ENCODE measurements around the gene APPBP2.
"Not testable (repeated sequence)": the region's sequence is repeated elsewhere in the genome, so short reads cannot be mapped to it uniquely, and the experiment has no call there.

Gene APPBP2

DNA sequence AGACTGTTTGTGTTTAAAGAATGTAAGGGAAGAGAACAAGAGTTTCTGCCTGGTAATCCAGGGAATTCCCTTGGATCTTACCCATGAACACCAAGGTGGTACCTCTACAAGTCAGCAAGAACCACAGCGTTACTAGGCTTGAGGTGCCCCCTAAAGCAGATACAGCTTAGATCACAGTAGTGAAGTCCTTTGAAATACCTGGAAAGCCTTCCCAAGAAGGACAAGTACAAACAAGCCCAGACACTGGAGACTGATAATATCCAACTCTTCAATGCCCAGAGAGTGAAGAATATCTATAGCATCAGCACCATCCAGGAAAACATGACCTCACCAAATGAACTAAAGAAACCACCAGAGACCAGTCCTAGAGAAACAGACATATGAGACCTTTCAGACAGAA is 3.8 kb upstream of the APPBP2 start:
- no peak for DNase-seq

DNA sequence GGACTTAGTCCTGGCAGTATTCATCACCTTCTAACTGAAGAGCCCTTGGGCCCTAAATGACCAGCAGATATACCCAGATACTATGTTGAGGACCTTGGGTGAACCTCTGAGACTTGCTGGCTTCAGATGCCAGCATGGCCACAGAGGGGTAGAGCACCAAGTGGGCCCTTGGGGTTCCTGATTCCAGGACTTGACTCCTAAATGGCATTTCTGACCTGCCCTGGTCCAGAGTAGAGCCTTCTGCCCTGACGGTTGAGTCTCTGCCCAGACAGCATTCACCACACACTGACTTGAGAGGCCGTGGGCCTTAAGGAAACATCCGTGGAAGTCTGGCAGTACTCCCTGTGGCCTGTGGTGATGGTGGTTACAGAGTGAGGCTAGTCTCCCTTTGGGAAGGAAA is 2.8 kb upstream of the APPBP2 start:
- DNase-seq, result no peak

DNA sequence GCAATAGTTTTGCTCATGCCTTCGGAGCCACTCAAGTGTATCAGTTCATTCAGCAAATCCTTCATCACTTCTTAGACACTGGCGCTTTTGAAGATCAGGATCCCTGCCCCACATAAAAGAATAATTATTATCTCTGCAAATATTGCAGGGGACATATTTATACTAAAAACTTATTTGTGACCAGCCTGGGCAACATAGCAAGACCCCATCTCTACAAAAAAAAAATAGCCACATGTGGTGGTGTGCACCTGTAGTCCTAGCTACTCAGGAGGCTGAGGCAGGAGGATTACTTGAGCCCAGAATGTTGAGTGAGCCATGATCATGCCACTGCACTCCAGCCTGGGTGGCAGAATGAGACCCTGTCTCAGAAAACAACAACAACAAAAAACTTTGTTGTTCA is 1.7 kb upstream of the APPBP2 start:
- DNase-seq, result no peak

DNA sequence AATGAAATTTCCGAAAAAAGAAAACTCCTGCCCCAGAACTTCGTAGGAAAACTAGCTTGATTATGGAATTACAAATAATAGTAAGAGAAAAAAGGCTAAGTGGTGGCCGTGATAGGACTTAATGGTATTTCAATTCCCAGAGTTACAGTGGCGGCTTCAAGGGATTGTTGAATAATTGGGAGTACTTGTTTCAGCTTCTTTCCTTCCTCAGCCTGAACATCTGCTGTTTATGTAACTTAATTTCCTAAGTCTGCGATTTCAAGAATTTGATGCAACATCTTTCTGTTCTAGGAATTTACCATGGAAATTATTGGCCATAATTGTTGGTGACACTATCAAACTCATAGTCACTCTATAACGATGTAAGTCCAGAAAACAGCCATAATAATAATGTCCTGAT is 684 bp upstream of the APPBP2 start:
- no peak for DNase-seq

DNA sequence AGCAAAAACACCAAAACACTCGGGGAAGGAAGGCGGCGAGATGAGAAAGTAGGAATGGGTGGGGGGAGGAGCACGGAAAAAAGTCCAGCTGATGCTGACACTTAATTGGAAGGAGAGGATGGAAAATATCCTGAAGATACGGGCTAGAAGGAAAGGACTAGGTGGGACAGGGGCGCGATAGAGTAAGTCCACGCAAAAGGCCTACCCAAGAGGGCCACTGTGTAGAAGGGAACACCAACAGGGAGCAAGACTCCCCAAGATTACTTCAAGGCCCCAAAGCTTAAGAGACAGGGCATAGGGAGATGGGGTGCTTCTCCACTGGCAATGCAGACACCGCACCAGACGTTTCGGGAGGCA is 736 bp downstream of the APPBP2 start:
- no peak for DNase-seq

DNA sequence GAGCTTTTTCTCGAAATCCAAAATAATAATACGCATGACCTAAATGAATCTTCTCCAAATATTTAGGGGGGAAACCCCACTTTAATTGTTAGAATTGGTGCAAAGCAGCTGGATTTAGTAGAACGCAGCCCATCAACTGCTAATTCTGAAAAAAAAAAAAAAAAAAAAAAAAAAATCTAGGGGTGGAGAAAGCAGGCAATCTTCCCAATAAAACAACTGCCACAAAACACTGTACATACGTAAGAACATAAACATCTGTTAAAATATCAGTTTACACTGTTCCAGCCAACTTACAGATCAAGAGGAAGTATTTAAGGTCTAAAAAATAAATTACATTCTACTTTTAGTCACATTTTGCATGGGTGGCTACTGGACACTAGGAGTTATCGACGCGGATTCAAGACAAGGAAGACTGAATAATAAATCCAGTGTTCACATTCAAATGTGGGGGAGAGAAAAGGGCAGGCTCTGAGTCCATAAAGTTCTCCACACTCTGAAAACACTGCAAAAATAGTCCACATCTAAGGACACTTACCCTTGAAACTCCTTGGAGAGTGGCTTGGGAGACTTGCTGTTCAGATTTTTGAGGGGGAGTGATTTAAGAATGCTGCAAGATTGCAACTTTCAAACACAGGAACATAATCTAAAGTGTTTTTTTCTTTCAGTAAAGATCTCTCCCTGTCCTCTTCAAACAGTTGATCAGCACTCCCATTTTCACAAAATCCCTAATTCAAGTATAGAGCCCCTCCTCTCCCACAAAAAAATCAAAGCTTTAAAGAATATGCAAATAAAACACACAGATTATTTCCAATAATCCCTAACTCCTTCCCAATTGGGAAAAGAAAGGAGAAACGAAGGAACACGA is 1.3 kb downstream of the APPBP2 start:
- no peak for DNase-seq

DNA sequence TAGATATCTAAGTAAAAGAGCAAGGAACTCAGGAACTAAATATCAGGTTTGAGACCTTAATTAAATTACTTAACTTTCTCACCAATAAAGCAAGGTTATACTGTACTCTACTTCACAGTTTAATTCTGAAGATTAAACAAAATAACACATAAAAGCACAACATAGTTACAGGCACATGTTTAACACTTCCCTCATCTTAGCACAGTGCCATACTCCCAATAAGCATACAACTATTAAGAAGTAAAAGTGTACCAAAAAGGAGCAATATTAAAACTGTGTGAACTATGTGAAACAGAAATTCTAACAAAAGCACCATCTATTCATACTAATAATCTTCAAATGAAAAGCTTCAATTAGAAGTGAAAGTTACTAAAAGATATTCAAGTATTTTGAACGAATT is 2.2 kb downstream of the APPBP2 start:
- no peak for DNase-seq

DNA sequence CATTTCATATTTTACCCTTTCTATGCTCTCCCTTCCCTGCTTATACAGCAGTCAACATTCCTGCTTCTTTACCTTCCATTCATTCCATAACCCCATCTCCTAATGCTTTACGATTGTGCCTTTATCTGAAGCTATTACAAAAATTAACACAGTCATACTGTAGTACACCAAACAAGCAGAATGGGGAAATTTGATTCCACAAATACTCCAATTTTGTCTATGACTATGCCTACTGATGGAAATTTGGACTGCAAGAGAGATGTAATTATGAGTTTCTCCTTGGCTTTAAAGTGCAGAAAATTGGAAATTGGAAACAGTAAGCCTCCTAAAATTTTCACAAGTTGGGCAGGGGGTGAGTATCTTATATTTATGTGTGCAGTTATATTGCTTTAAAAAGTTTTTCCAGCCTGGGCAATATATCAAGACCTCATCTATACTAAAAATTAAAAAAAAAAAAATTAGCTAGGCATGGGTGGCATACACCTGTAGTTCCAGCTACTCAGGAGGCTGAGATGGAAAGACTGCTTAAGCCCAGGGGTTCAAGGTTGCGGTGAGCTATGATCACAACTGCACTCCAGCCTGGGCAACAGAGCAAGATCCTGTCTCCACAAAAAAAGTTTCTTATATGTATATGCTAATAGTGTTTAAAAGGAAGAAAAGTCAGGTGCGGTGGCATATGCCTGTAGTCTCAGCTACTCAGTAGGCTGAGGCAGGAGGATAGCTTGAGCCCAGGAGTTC is 3.0 kb downstream of the APPBP2 start:
- no peak for DNase-seq

DNA sequence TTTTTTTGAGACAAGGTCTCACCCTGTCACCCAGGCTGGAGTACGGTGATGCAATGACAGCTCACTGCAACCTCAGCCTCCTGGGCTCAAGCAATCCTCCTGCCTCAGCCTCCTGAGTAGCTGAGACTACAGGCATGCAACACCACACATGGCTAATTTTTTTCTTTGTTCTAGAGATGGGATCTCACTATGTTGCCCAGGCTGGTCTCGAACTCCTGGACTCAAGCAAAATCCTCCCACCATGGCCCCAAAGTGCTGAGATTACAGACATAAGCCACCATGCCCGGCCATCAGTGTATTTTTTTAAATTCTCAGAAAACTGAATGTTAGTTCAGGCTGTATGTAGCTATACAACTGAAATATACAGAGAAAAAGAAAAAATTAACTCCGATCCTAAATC is 6.2 kb downstream of the APPBP2 start:
- DNase-seq, result no peak

DNA sequence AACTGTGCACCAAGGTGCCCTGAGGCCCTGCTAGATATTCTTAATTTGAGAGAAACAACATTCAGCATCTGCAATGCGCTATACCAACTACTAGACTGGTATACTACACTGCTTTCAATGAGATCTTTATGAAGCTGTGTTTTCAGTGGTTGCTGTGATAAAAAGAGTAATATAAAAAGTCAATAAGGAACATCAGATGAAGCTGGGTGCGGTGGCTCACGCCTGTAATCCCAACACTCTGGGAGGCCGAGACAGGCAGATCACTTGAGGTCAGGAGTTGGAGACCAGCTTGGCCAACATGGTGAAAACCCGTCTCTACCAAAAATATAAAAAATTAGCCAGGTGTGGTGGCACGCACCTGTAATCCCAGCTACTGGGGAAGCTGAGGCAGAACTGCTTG is 10.4 kb downstream of the APPBP2 start:
- not testable (repeated sequence) for DNase-seq

DNA sequence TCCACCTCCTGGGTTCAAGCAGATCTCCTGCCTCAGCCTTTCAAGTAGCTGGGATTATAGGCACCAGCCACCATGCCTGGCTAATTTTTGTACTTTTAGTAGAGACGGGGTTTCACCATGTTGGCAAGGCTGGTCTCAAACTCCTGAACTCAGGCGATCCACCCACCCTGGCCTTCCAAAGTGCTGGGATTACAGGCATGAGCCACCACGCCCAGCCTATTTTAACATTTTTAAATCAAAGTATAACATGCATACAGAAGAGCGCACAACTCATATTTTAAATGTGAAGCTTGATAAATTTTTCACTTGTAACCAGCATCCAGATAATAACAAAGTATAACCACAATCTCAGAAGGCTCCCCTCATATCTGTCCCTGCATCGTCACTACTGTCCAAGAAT is 10.8 kb downstream of the APPBP2 start:
- not testable (repeated sequence) for DNase-seq

DNA sequence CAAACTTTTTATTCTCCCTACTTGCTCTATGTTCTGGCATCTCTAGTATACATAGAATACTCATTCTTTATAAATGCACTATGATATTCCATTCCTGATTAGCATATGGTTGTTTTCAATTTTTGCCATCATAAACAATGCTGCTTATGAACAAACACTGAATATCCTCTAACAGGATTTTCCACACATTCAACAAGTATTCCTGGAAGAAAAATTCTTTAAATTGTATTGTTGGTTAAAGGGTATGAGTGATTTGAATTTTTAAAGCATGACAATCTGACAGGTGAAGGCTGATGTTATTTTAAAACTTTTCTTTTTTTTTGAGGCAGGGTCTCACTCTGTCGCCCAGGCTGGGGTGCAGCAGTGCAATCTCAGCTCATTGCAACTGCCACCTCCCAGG is 11.5 kb downstream of the APPBP2 start:
- DNase-seq, result no peak

DNA sequence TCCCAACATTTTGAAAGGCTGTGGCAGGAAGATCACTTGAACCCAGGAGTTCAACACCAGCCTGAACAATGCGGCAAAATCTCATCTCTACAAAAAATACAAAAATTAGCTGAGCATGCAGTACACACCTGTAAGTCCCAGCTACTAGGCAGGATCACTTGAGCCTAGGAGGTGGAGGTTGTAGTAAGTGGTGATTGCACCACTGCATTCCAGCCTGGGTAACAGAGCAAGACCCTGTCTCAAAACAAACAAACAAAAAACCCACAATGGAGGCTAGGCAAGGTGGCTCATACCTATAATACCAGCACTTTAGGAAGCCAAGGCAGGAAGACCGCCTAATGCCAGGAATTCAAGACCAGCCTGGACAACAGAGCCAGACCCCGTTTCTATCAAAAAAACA is 12.0 kb downstream of the APPBP2 start:
- DNase-seq, result no peak

DNA sequence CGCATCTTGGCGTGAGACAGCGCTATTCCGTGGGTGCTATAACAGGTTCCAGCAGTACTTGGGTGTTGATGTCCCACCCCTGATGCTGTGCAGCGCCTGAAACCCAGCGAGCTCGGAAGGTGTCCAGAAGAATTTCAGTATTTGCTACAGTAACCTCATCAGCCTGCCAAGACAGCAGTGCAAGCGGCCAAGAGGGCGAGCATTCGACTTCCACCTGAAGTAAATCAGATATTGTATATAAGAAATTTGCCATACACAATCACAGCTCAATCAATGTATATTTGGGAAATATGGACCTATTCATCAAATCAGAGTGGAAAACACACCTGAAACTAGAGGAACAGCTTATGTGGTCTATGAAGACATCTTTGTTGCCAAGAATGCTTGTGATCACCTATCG is 13.0 kb downstream of the APPBP2 start:
- DNase-seq, result no peak

DNA sequence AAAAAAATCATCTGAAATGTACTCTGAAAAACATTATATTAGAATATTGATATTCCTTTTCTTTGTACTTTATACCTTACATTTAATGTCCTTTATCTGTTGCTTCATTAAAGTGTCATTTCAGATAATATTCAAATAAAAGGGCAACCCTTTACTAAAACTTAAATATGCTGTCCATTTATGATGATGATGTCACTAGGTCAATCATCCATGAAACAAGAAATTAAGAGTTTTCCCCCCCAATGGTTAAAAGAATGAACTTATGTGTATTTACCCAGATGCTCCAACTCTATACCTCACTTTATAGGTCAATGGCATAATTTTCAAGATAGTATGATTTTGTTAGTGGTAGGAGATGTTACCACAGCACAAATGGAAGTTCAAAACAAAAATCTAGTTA is 15.3 kb downstream of the APPBP2 start:
- no peak for DNase-seq

DNA sequence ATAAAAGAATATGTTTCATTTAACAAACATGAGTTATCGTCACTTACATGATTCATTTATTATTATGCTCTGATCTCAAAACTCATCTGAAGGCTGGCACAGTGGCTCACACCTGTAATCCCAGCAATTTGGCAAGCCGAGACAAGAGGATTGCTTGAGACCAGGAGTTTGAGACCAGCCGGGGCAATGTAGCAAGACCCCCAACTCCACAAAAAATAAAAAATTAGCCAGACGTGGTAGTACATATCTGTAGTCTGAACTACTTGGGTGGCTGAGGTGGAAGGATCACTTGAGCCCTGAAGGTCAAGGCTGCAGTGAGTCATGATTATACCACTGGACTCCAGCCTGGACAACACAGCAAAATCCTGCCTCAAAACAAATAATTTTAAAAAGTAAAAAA is 16.0 kb downstream of the APPBP2 start:
- DNase-seq, result no peak

DNA sequence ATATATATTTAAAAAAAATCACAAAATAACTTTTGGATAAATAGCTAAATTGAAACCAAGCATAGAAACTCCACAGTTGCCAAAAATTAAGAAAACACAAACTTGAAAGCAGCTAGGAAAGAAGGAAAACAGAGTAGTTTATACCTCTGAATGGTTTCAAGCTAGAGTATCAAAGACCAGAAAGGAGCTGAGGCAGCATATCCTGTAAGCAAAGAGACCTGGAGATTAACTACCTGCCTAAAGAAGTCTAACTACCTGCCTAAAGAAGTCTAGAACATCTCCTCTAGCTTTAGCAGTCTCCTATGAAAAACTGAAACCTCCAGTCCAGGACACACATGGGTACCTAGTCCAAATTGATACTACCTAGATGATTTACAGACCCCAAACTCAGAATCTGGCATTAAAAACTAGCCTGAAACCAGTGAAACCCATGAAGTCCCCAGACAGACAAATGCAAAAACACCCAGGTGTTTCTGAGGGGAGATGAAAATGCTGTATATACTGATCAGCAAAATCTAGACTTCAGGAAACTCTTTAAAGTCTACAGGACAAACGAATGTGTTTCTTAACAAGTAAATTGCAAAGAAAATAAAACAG is 17.6 kb downstream of the APPBP2 start:
- no peak for DNase-seq

DNA sequence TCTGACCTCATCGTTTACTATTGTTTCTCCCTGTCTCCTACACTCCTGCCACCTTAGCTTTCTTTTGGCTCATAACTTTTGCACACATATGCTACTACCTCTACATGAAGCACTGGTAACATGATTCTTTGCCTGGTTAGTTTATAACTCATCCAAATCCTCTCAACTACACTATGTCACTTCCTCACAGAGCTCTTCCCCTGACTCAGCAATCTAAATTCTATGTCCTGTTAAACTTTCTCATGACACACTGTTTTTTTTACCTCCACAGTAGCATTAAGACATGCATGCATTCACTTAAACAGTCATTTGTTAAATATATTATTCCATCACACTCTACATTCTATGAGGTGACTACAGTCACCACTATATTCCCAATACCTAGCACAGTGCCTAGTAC is 19.7 kb downstream of the APPBP2 start:
- DNase-seq, result peak in 1 of 2 donors; percentile 75

DNA sequence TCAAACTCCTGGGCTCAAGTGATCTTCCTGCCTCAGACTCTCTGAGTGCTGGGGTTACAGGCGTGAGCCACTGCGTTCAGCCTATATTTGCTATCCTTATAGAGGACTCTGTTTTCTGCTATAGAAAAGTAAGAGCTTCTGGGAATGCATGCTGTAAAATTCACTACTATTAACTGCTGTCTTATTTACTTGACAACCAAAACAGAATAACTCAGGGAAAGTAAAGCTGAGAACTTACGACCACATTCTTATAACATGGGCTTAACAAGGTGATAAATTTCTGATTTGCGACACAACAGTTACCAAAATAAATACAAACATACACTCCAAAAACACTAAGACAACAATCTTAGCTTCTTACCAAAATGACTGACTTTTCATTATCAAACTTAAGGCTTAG is 23.9 kb downstream of the APPBP2 start:
- DNase-seq, result no peak

DNA sequence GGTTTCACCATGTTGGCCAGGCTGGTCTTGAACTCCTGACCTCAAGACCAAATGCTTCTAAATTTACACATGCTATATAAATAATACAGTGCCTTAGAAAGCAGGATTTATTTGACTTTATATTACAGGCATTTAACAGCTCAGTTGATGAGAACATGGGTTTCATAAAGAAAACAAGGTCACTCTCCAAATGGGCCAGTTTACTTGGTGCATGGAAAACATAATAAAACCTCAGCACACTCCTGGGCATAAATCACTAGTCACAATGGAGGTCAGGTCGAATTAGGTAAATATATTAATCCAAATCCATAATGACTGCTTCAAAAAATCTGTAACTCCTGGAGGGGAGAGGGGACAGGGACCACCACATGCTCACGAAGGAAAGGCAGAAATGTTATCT is 24.5 kb downstream of the APPBP2 start:
- DNase-seq, result no peak

DNA sequence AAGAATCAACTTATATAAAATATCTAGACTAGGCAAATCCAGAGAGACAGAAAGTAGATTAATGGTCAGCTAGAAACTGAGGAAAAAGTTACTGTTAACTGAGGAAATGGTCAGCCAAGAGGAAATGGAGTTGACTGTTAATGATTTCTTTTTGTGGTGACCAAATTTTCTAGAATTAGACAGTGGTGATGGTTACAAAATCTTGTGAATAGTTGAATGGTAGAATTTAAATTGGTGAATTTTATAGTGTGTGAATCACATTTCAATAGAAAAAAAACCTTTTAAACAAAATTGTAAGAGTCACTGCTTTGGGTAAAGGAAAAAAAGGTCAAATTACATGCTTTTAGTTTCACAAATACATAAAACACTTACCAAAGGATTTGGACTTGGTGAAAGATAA is 30.0 kb downstream of the APPBP2 start:
- DNase-seq, result no peak

DNA sequence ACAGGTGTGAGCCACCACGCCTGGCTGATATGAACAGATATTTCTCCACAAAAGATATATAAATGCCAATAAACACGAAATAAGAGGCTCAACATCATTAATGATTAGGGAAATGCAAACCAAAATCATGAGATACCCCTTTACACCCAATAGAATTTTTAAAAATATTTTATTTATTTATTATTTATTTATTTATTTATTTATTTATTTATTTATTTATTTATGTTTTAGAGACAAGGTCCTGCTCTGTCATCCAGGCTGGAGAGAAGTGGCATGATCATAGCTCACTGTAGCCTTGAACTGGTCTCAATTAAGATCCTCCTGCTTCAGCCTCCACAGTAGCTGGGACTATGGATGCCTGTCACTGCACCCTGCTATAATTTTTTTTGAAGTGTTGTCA is 30.8 kb downstream of the APPBP2 start:
- no peak for DNase-seq

DNA sequence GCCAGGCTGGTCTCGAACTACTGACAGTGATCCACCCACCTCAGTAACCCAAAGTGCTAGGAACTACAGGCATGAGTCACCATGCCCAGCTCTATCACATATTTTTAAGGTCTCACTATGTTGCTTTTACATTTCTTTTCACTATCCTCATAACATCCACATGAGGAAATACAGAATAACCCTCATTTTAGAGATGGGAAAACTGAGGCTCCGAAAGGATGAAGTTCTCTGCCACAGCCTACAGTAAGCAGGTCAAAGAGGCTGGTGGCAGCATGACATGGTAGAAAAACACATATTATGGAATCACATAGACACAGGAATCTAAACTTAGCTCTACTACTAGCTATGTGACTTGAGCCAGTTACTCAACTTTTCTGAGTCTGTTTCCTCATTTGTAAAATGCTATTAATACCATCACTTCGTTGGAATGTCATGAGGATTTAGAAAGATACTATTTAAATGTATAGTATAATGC is 32.2 kb downstream of the APPBP2 start:
- no peak for DNase-seq

DNA sequence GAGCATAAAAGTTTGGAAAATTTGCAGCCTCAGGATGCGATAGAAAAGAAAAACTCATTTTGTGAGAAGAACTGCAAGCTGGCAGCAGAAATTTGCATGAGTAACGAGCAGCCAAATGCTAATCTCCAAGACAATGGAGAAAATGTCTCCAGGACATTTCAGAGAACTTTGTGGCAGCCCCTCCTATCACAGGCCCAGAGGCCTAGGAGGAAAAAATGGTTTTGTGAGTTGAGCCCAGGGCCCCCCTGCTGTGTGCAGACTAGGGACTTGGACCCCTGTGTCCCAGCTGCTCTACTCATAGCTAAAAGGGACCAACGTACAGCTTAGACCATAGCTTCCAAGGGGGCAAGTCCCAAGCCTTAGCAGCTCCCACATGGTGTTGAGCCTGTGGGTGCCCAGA is 34.3 kb downstream of the APPBP2 start:
- no peak for DNase-seq

Measured in bone marrow (tissue), 2 donors.